Activated CD8-positive, alpha-beta memory T cell treated with anti-CD3 and anti-CD28 coated beads, Interleukin-2, amount 50 U/mL, for 1 hour (primary cell): ENCODE measurements around the gene SP4.
"Not testable (repeated sequence)": the region's sequence is repeated elsewhere in the genome, so short reads cannot be mapped to it uniquely, and the experiment has no call there.

Experiments used
- DNase-seq: peaks from one replicate; pipeline ENCODE4 v3.0.0-alpha.2; 2020; ENCODE audit errors: extremely low read depth

The SP4 gene

DNA sequence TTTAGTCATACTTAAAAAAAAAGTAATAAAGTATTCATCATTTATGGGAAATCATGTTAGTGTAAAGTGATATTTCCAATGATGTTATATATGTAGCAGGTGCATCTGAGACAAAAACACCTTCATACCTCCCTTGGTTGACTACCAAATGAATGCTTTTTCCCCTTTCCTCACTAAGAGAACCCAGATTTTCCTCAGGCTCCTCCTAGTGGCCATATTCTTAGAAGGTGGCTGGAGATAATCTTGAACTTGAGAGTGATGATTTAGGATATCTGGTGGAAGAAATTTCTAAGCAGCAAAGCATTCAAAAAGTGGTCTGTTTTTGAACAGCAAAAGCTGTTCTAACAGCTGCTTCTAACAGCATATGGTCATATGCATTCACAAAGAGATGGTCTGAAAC lies 98.1 kb downstream of the SP4 start:
- no peak for DNase-seq

DNA sequence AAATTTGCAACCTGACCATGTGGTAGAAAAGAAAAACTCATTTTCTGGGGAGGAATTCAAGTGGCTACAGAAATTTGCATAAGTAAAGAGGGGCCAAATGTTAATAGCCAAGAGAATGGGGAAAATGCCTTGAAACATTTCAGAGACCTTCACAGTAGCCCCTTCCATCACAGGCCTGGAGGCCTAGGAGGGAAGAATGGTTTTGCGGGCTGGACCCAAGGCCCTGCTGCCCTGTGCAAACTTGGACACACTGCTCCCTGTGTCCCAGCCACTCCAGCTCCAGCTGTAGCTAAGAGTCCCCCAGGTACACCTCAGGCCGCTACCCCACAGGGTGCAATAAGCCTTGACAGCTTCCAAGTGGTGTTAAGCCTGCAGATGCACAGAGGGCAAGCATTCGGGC lies 98.6 kb downstream of the SP4 start:
- no peak for DNase-seq

GRCh38 chr7:21532485-21532884 lies 104.6 kb downstream of the SP4 start:
- DNase-seq = not testable (repeated sequence)

- not testable (repeated sequence) for DNase-seq
Measured at GRCh38 chr7:21533646-21534045, 105.8 kb downstream of the SP4 start.

- not testable (repeated sequence) for DNase-seq
Measured at GRCh38 chr7:21536445-21537118, 108.7 kb downstream of the SP4 start.

DNA sequence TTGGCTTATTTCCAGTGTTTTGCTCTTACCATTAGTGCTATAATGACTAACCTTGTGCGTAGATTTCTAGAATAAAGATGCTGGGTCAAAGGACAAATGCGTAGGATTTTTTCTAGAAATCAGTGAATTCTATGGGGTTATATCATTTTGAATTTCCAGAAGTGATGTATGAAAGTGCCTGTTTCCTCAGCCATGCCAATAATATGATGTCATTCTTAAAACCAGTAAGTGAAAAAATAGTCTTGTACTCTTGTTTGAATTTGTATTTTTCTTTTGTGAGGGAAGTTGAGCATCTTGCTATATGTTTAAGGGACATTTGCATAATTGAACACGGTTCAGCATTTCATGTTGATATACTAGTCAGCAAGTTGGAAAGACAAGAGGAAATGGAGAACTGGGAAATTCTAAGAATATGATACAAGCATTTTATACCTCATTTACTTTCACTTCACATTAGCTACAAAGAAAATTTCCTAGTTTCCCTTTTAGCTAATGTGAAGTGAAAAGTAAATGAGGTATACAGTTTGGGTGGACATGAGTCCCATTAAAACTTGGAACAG lies 111.1 kb downstream of the SP4 start:
- DNase-seq = no peak

DNA sequence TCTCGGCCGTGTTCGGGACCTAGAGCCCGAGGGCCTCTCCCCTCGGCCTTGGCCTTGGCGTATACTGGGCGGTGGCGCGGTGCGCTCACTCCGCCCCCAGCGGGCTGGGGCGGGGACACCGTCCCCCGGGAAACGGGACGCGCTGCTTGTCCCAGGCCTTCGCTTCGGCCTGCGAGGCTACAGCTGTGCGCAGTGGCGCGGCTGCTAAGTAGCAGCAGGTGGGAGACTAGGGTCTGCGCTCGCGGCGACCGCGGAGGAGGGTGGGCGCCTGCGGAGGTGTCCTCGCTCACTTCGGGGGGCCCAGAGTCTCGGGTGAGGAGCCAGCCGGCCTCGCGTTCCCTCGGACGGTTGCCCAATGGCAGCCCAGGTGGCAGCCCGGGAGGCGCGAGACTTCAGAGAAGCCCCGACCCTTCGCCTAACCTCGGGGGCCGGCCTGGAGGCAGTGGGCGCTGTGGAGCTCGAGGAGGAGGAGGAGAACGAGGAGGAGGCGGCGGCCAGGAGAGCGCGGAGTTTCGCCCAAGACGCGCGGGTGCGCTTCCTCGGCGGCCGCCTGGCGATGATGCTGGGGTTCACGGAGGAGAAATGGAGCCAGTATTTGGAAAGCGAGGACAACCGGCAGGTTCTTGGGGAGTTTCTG lies 115.1 kb downstream of the SP4 start, which contains the start of gene DNAH11:
TSS of gene DNAH11 (plus strand) at position 149 of the 637 bp plus-strand sequence. CDS start at position 356, 207 bp downstream.
- DNase-seq = no peak

DNA sequence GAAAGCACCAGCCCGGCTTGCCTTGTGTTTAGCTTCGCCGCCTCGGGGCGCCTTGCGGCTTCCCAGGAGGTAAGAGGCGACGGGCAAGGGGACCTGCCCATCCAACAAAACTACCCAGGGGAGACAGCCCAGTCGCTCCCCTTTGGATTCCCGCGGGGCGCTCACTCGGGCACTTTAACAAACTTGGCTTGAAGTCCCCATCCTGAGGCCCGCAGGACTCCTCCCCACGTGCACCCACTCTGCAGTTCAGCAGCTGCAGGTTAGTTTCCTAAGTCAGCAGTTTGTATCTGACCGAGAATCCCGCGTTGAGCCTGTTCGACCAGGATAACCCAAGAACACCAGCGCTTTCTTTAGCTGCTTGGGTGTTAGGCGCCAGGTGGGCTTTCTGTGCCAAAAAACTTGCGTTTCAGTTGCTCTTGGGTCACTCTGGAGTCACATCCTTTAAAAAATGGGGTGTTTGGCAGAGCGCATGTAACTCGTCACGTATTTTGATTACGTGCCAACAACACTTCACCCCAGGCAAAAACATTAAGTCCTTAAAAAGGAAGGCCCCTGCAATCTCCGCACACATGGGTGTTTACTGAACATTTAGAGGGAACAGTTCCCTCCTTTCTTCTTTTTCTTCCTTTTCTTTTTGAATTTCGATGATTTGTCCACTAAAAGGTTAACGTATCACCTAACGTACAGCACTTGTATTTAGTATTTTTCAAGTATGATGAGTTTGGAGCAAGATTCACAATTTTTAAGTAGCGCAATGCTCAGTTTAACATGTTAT lies 115.8 kb downstream of the SP4 start:
- no peak for DNase-seq

DNA sequence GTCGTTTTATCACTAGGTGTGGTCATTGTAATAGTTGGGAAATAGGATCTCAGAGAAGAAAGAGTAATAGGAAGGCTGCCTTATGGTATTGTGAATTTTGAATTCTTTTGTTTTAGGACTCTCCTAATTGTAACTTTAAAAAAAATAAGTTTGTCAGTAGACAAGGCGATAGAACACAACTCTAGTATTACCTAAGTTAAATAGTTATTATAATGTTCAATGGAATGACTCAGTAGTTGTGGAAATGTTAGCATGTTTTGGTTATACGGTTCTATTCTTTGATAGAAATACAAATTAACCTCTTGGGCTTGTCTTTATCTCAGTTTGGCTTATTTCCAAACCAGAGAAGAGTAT lies 116.4 kb downstream of the SP4 start:
- DNase-seq = no peak

DNA sequence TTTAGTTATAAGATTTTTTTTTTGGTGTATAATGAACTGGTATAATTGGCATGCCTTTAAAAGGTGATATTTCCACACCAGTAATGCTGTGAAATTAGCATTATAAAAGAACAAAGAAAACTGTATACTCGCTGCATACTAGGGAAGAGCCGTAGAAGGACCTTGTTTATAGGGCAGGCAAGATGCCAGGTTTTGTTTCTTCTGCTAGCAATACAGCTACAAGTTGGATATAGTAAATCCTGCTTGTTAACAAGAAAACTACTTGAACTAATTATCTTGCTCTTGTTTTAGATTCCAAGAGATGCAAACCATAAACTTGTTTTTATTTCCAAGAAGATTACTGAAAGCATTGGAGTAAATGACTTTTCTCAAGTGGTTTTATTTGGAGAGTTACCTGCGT lies 116.8 kb downstream of the SP4 start:
- DNase-seq = no peak

- no peak for DNase-seq
Measured at GRCh38 chr7:21547501-21547900, 119.6 kb downstream of the SP4 start.

- DNase-seq = no peak
Measured at GRCh38 chr7:21548491-21548890, 120.6 kb downstream of the SP4 start.

- no peak for DNase-seq
Measured at GRCh38 chr7:21550076-21550475, 122.2 kb downstream of the SP4 start.

DNA sequence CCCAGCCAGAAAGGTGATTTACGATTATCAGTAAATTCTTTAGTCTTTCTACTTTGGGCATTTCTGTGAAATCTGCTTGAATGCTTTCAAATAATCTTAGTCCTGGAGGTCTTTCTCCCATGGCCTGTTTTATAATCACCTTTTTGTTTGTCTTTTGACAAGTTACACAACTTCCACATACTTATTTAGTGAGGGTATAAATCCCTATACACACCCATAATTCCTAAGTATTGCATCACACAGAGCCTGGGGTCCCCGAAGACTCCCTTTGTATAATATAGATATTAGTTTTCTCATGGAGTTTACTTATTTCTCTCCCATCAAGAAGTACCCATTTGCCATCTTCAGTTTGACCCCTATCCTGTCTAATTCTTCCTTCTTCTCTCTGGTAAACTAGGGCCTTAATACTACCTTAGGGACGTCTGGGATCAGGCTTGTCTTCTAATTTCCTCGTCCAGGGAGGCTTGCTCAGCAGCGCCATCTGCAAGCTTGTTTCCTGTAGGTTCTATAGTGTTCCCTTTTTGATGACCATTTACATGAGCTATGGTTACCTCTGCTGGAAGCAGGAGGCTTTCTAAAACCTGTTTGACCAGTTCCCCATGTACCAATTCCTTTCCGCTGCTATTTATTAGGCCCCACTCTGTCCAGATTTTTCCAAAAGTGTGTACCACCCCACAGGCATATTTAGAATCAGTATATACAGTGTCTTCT lies 123.1 kb downstream of the SP4 start:
- no peak for DNase-seq

DNA sequence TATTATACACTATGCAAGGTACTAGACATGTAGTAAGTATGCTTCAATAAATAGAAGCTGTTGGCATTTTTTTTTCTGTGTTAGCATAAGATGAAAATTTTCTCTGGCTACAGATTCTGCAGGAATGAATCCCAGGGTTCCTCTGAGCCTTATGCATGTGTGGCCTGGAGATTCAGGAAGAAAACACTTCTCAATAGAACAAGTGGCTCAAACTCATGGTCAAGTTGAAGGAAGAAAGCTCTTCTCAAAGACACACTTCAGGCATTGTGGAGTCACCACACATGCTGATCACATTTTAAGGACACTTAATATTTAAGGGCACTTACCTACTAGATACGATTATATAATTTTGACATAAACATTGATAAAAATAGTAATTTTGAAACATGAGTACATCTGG lies 134.5 kb downstream of the SP4 start:
- no peak for DNase-seq
